Breast epithelium (tissue), 3 donors: ENCODE results near the gene TEX264.

Experiments
- POLR2A ChIP-seq: fragments of 450-650 bp; IDR thresholded peaks from one replicate; pipeline ENCODE4 v1.6.1; 2016; ENCODE audit warnings: antibody characterized with exemption, mild to moderate bottlenecking, moderate library complexity
- POLR2AphosphoS5 ChIP-seq, 3 donors: sonication (generic); formaldehyde crosslinking; IDR thresholded peaks; one replicate each; pipeline ENCODE4 v1.6.1; 2017; ENCODE audit warnings: antibody characterized with exemption in 3 of 3
- TF ChIP-seq, protein P1 (sequence below), 3 donors: fragments of 450-650 bp; IDR thresholded peaks; one replicate each; pipeline ENCODE4 v1.5.1; 2016 to 2017; ENCODE audit warnings: antibody characterized with exemption in 3 of 3, mild to moderate bottlenecking in 3 of 3, moderate library complexity in 3 of 3

GRCh38 chr3:51702156-51702555, 31.1 kb downstream of the TEX264 start:
- TF ChIP-seq, protein P1, sequence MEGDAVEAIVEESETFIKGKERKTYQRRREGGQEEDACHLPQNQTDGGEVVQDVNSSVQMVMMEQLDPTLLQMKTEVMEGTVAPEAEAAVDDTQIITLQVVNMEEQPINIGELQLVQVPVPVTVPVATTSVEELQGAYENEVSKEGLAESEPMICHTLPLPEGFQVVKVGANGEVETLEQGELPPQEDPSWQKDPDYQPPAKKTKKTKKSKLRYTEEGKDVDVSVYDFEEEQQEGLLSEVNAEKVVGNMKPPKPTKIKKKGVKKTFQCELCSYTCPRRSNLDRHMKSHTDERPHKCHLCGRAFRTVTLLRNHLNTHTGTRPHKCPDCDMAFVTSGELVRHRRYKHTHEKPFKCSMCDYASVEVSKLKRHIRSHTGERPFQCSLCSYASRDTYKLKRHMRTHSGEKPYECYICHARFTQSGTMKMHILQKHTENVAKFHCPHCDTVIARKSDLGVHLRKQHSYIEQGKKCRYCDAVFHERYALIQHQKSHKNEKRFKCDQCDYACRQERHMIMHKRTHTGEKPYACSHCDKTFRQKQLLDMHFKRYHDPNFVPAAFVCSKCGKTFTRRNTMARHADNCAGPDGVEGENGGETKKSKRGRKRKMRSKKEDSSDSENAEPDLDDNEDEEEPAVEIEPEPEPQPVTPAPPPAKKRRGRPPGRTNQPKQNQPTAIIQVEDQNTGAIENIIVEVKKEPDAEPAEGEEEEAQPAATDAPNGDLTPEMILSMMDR (IDR thresholded peaks at IDR 0.05), result no peak
- no peak for TF ChIP-seq POLR2A
- no peak for TF ChIP-seq POLR2AphosphoS5 (IDR thresholded peaks at IDR 0.05)
